ENCODE data around the gene TEKT5.

TEKT5 gene

GRCh38 chr16:10661737-10662136 lies 33.0 kb downstream of the TEKT5 start:
- DNase-seq (ENCODE audit: low read depth in 1 of 2, low spot score in 1 of 2), result no peak
- no peak overlapping the region for H3K27ac ChIP-seq (replicated peaks)

DNA sequence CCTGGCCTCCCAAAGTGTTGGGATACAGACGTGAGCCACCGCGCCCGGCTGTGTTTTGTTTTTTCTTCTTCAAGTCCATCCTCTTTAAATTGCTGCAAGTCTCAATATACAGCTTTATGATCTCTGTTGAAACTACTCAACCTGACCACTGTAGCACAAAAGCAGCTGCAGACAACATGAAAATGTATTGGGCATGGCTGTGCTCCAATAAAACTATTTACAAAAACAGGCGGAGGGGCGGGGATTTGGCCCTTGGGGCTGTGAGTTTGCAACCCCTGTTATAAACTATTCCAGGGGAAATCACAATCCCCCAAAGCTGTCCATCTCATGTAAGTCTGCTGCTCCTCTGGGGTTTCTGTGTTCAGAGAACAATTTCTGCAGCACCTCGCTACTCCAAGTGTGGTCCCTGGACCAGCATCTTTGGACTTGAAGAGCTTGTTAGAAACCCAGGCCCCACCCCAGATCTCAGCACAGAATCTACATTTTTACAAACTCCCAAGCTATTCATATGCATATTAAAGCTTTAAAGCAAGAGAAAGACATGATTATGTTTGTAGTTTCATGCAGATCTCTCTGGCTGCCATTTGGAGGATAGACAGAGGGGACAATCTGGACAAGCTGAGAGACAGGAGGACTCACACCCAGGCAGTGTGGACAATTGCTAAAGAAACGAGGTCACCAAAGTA lies 33.6 kb downstream of the TEKT5 start:
- DNase-seq (ENCODE audit: low read depth in 1 of 2, low spot score in 1 of 2), result no peak
- no peaks in the 10 kb centered on the region for H3K27me3 ChIP-seq (ENCODE audit: insufficient read depth, poor library complexity, severe bottlenecking)
- no peak overlapping the region for H3K4me3 ChIP-seq (replicated peaks; ENCODE audit: insufficient read depth, low read length)
- no peak for TF ChIP-seq CTCF (IDR thresholded peaks at IDR 0.05; ENCODE audit: insufficient read depth, low read length)
- no peak for TF ChIP-seq GABPA (IDR thresholded peaks at IDR 0.05; ENCODE audit: low read depth)
- TF ChIP-seq POLR2AphosphoS5 (IDR thresholded peaks at IDR 0.05; ENCODE audit: low read depth), result no peak
- no peak for TF ChIP-seq SPI1 (IDR thresholded peaks at IDR 0.05; ENCODE audit: borderline replicate concordance, low read depth)
- TF ChIP-seq, protein P1, sequence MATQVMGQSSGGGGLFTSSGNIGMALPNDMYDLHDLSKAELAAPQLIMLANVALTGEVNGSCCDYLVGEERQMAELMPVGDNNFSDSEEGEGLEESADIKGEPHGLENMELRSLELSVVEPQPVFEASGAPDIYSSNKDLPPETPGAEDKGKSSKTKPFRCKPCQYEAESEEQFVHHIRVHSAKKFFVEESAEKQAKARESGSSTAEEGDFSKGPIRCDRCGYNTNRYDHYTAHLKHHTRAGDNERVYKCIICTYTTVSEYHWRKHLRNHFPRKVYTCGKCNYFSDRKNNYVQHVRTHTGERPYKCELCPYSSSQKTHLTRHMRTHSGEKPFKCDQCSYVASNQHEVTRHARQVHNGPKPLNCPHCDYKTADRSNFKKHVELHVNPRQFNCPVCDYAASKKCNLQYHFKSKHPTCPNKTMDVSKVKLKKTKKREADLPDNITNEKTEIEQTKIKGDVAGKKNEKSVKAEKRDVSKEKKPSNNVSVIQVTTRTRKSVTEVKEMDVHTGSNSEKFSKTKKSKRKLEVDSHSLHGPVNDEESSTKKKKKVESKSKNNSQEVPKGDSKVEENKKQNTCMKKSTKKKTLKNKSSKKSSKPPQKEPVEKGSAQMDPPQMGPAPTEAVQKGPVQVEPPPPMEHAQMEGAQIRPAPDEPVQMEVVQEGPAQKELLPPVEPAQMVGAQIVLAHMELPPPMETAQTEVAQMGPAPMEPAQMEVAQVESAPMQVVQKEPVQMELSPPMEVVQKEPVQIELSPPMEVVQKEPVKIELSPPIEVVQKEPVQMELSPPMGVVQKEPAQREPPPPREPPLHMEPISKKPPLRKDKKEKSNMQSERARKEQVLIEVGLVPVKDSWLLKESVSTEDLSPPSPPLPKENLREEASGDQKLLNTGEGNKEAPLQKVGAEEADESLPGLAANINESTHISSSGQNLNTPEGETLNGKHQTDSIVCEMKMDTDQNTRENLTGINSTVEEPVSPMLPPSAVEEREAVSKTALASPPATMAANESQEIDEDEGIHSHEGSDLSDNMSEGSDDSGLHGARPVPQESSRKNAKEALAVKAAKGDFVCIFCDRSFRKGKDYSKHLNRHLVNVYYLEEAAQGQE (IDR thresholded peaks at IDR 0.05; ENCODE audit: insufficient replicate concordance, low read depth), result no peak
- no peak overlapping the region for H3K27ac ChIP-seq (replicated peaks)

More at GRCh38 chr16:10661737-10662136, 33.0 kb downstream of the TEKT5 start:
- Histone ChIP-seq H3K27me3 (ENCODE audit: insufficient read depth, poor library complexity, severe bottlenecking) (no peaks in the 10 kb centered on the region), H3K4me3 (replicated peaks; ENCODE audit: insufficient read depth, low read length) (no peak overlapping the region)
- TF ChIP-seq SPI1 (IDR thresholded peaks at IDR 0.05; ENCODE audit: borderline replicate concordance, low read depth) (no peak), CTCF (IDR thresholded peaks at IDR 0.05; ENCODE audit: insufficient read depth, low read length) (no peak)
- TF ChIP-seq, protein P1 (IDR thresholded peaks at IDR 0.05; ENCODE audit: insufficient replicate concordance, low read depth), result peak; percentile 42

DNA sequence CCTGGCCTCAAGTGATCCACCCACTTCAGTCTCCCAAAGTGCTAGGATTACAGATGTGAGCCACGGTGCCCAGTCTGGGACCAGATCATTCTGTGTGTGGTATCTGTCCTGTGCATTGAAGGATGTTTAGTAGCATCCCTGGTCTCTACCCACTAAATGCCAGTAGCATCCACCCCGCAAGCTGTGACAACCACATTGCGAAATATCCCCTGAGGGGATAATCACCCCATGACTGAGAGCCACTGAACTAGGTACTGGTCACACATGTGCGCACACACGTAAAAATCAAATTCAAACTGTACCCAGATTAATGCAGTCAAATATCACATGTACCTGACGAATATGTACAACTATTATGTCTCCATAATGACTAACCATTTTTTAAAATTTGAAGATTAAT lies 35.8 kb downstream of the TEKT5 start:
- Histone ChIP-seq H3K4me3 (replicated peaks; ENCODE audit: insufficient read depth, low read length) (no peak overlapping the region), H3K27ac (replicated peaks) (no peak overlapping the region), H3K27me3 (ENCODE audit: insufficient read depth, poor library complexity, severe bottlenecking) (no peaks in the 10 kb centered on the region)
- TF ChIP-seq CTCF (IDR thresholded peaks at IDR 0.05; ENCODE audit: insufficient read depth, low read length) (no peak), POLR2AphosphoS5 (IDR thresholded peaks at IDR 0.05; ENCODE audit: low read depth) (no peak), SPI1 (IDR thresholded peaks at IDR 0.05; ENCODE audit: borderline replicate concordance, low read depth) (no peak), GABPA (IDR thresholded peaks at IDR 0.05; ENCODE audit: low read depth) (no peak)
- TF ChIP-seq, protein P1 (IDR thresholded peaks at IDR 0.05; ENCODE audit: insufficient replicate concordance, low read depth), result no peak
- no peak for DNase-seq (ENCODE audit: low read depth in 1 of 2, low spot score in 1 of 2)
